ENCODE measurements around the gene DENND6B.
A peak's percentile ranks its signal among the peaks of the same experiment; 100 is the strongest.
"Not testable (repeated sequence)": the region's sequence is repeated elsewhere in the genome, so short reads cannot be mapped to it uniquely, and the experiment has no call there.

Gene DENND6B

GRCh38 chr22:50274771-50275170, 52.0 kb downstream of the DENND6B start:
- Histone ChIP-seq H3F3A (ENCODE audit: insufficient read depth, low read length) (no peaks in the 10 kb centered on the region), H3K79me2 (ENCODE audit: insufficient read depth, low read length) (no peaks in the 10 kb centered on the region), H3K4me1 (ENCODE audit: insufficient read depth, low read length, severe bottlenecking) (peaks cover 15% of the 10 kb centered on the region), H3K27ac (ENCODE audit: low read depth, low read length, poor library complexity, severe bottlenecking) (no peak overlapping the region), H2AFZ (ENCODE audit: low read length) (no peak overlapping the region), H3K9me3 (ENCODE audit: low read length) (no peaks in the 10 kb centered on the region), H3K9me2 (ENCODE audit: low read depth, low read length) (no peaks in the 10 kb centered on the region), H3K4me3 (ENCODE audit: low read depth, low read length, poor library complexity, severe bottlenecking) (no peak overlapping the region), H4K20me1 (ENCODE audit: insufficient read depth, low read length) (no peaks in the 10 kb centered on the region), H3K27me3 (ENCODE audit: insufficient read depth, low read length) (no peaks in the 10 kb centered on the region; the same call in 1 of the 2 replicates), H3K4me2 (ENCODE audit: low read length) (no peak overlapping the region), H3K9ac (ENCODE audit: low read length) (no peak overlapping the region), H3K36me3 (ENCODE audit: insufficient read depth, low read length) (no peaks in the 10 kb centered on the region)
- TF ChIP-seq EZH2 (IDR thresholded peaks at IDR 0.05; ENCODE audit: borderline replicate concordance, low read length) (no peak), CTCF (IDR thresholded peaks at IDR 0.05; ENCODE audit: low read length) (no peak)

GRCh38 chr22:50274311-50274710, 52.5 kb downstream of the DENND6B start:
- H4K20me1 ChIP-seq (ENCODE audit: insufficient read depth, low read length): no peaks in the 10 kb centered on the region
- no peaks in the 10 kb centered on the region for H3K36me3 ChIP-seq (ENCODE audit: insufficient read depth, low read length)
- no peaks in the 10 kb centered on the region; the same call in 1 of the 2 replicates for H3K27me3 ChIP-seq (ENCODE audit: insufficient read depth, low read length)
- no peaks in the 10 kb centered on the region for H3K9me2 ChIP-seq (ENCODE audit: low read depth, low read length)
- H3K27ac ChIP-seq (ENCODE audit: low read depth, low read length, poor library complexity, severe bottlenecking): no peak overlapping the region
- H3F3A ChIP-seq (ENCODE audit: insufficient read depth, low read length): no peaks in the 10 kb centered on the region
- H2AFZ ChIP-seq (ENCODE audit: low read length): no peak overlapping the region
- no peak overlapping the region for H3K4me2 ChIP-seq (ENCODE audit: low read length)
- H3K9ac ChIP-seq (ENCODE audit: low read length): no peak overlapping the region
- peaks cover 19% of the 10 kb centered on the region for H3K4me1 ChIP-seq (ENCODE audit: insufficient read depth, low read length, severe bottlenecking)
- no peaks in the 10 kb centered on the region for H3K79me2 ChIP-seq (ENCODE audit: insufficient read depth, low read length)
- H3K4me3 ChIP-seq (ENCODE audit: low read depth, low read length, poor library complexity, severe bottlenecking): no peak overlapping the region
- no peaks in the 10 kb centered on the region for H3K9me3 ChIP-seq (ENCODE audit: low read length)
- peak; percentile 19; the same call in 1 of the 2 replicates for TF ChIP-seq CTCF (IDR thresholded peaks at IDR 0.05; ENCODE audit: low read length)
- TF ChIP-seq EZH2 (IDR thresholded peaks at IDR 0.05; ENCODE audit: borderline replicate concordance, low read length): no peak

- not testable (repeated sequence) for H3F3A ChIP-seq (ENCODE audit: insufficient read depth, low read length); H4K20me1 ChIP-seq (ENCODE audit: insufficient read depth, low read length)
- peaks cover 24% of the 10 kb centered on the region for H3K4me1 ChIP-seq (ENCODE audit: insufficient read depth, low read length, severe bottlenecking)
Observed at GRCh38 chr22:50273781-50274180, 53.0 kb downstream of the DENND6B start.

GRCh38 chr22:50273352-50273751, 53.5 kb downstream of the DENND6B start:
- H3K27ac ChIP-seq (ENCODE audit: low read depth, low read length, poor library complexity, severe bottlenecking); H3K4me2 ChIP-seq (ENCODE audit: low read length); H3K9me3 ChIP-seq (ENCODE audit: low read length); H3K9me2 ChIP-seq (ENCODE audit: low read depth, low read length); H3F3A ChIP-seq (ENCODE audit: insufficient read depth, low read length); H4K20me1 ChIP-seq (ENCODE audit: insufficient read depth, low read length); H2AFZ ChIP-seq (ENCODE audit: low read length); H3K4me3 ChIP-seq (ENCODE audit: low read depth, low read length, poor library complexity, severe bottlenecking); H3K27me3 ChIP-seq (ENCODE audit: insufficient read depth, low read length); H3K36me3 ChIP-seq (ENCODE audit: insufficient read depth, low read length); H3K79me2 ChIP-seq (ENCODE audit: insufficient read depth, low read length); H3K9ac ChIP-seq (ENCODE audit: low read length): not testable (repeated sequence)
- peaks cover 28% of the 10 kb centered on the region for H3K4me1 ChIP-seq (ENCODE audit: insufficient read depth, low read length, severe bottlenecking)

More at GRCh38 chr22:50273781-50274180, 53.0 kb downstream of the DENND6B start:
- H3K9me3 ChIP-seq (ENCODE audit: low read length); H3K9ac ChIP-seq (ENCODE audit: low read length); H3K9me2 ChIP-seq (ENCODE audit: low read depth, low read length); H3K4me3 ChIP-seq (ENCODE audit: low read depth, low read length, poor library complexity, severe bottlenecking); H3K4me2 ChIP-seq (ENCODE audit: low read length); H3K27me3 ChIP-seq (ENCODE audit: insufficient read depth, low read length); H3K36me3 ChIP-seq (ENCODE audit: insufficient read depth, low read length); H3K27ac ChIP-seq (ENCODE audit: low read depth, low read length, poor library complexity, severe bottlenecking); H2AFZ ChIP-seq (ENCODE audit: low read length); H3K79me2 ChIP-seq (ENCODE audit: insufficient read depth, low read length): not testable (repeated sequence)
